Keratinocyte (primary cell): ENCODE measurements around the gene CD226. TPM values are rescaled to one million over a fixed set of nuclear protein-coding genes. Genes with fewer than 3 reads are reported as not detected.

ENCODE experiments used
- DNase-seq: peaks from one replicate; pipeline ENCODE4 v3.0.0-alpha.2; 2011; ENCODE audit warnings: low read depth, missing footprints, low spot score
- FAIRE-seq: peaks from 2 replicates; lab custom pipeline; 2011; peaks lifted over from hg19 to GRCh38; lab: Jason Lieb, UNC
- H2AFZ ChIP-seq: 2 replicates; pipeline ENCODE4 v1.6.0; 2012; ENCODE audit warnings: low read length, control low read depth, inconsistent platforms; ENCODE audit not compliant: control insufficient read depth
- H3K27ac ChIP-seq: 2 replicates; pipeline ENCODE4 v1.5.1; 2011; ENCODE audit warnings: low read length; ENCODE audit not compliant: control insufficient read depth, insufficient read depth
- H3K27me3 ChIP-seq: 3 replicates; pipeline ENCODE4 v1.6.0; 2011; ENCODE audit warnings: low read length; ENCODE audit not compliant: control insufficient read depth, insufficient read depth; ENCODE audit errors: extremely low read depth
- H3K36me3 ChIP-seq, 2 experiments: 2 replicates in 1 of 2; 3 replicates in 1 of 2; pipeline ENCODE4 v1.5.1; 2011; ENCODE audit warnings: low read length in 2 of 2, mild to moderate bottlenecking in 1 of 2; ENCODE audit not compliant: control insufficient read depth in 2 of 2, insufficient read depth in 2 of 2; ENCODE audit errors: extremely low read depth in 1 of 2
- H3K4me1 ChIP-seq: 3 replicates; pipeline ENCODE4 v1.5.1; 2011; ENCODE audit warnings: low read length; ENCODE audit not compliant: control insufficient read depth, insufficient read depth; ENCODE audit errors: extremely low read depth
- H3K4me2 ChIP-seq: 3 replicates; pipeline ENCODE4 v1.6.0; 2011; ENCODE audit warnings: low read depth, low read length; ENCODE audit not compliant: control insufficient read depth, insufficient read depth; ENCODE audit errors: extremely low read depth
- H3K4me3 ChIP-seq, 3 experiments: fragments of 200-600 bp in 1 of 3; sonication (generic) in 1 of 3; 2 replicates in 2 of 3; 3 replicates in 1 of 3; pipeline ENCODE4 v1.5.1; 2011 to 2016; ENCODE audit warnings: low read length in 3 of 3, mild to moderate bottlenecking in 3 of 3, control low read depth in 2 of 3, inconsistent platforms in 1 of 3, low read depth in 1 of 3, mixed read lengths in 1 of 3, mixed run types in 1 of 3, moderate library complexity in 1 of 3; ENCODE audit not compliant: control insufficient read depth in 2 of 3, insufficient read depth in 2 of 3; ENCODE audit errors: extremely low read depth in 1 of 3
- H3K79me2 ChIP-seq: 2 replicates; pipeline ENCODE4 v1.6.0; 2012; ENCODE audit warnings: low read length; ENCODE audit not compliant: control insufficient read depth, insufficient read depth
- H3K9ac ChIP-seq: 3 replicates; pipeline ENCODE4 v1.6.0; 2011; ENCODE audit warnings: low read length; ENCODE audit not compliant: control insufficient read depth, insufficient read depth; ENCODE audit errors: extremely low read depth
- H3K9me1 ChIP-seq: 3 replicates; pipeline ENCODE4 v1.6.0; 2011; ENCODE audit warnings: low read length; ENCODE audit not compliant: control insufficient read depth, insufficient read depth; ENCODE audit errors: extremely low read depth
- H3K9me3 ChIP-seq: 2 replicates; pipeline ENCODE4 v1.5.1; 2012; ENCODE audit warnings: low read depth, low read length; ENCODE audit not compliant: control insufficient read depth
- H4K20me1 ChIP-seq: 3 replicates; pipeline ENCODE4 v1.6.0; 2011; ENCODE audit warnings: low read length; ENCODE audit not compliant: control insufficient read depth, insufficient read depth; ENCODE audit errors: extremely low read depth
- EZH2 ChIP-seq: IDR thresholded peaks from one replicate; pipeline ENCODE4 v1.6.1; 2012; ENCODE audit warnings: inconsistent platforms, mild to moderate bottlenecking, low read length, moderate library complexity
- dilution Hi-C: fragments of 300-500 bp; cut with MboI; formaldehyde crosslinking; loops from one replicate; pipeline ENCODE4 v1.7.0; 2020; ENCODE audit warnings: low sequenced_read_pairs; ENCODE audit not compliant: extremely low pct_ligation_motif_present
- polyA plus RNA-seq, 5 experiments: library from polyadenylated mRNA; depleted of rRNA in 3 of 5; stranded (reverse) in 3 of 5; stranded (forward) in 1 of 5; unstranded in 1 of 5; fragments of >200 nt; gene quantifications; 1 replicate in 1 of 5; 2 replicates in 3 of 5; 3 replicates in 1 of 5; pipeline versions ENCODE4 v1.2.1 to v1.2.3, GENCODE V29; 2011 to 2012; ENCODE audit warnings: missing spikeins in 2 of 5, low read depth in 1 of 5, low replicate concordance in 1 of 5
- TF ChIP-seq, protein P1 (sequence below), 3 experiments: IDR thresholded peaks in 1 of 3; conservative IDR thresholded peaks in 1 of 3; optimal IDR thresholded peaks in 1 of 3; 2 replicates in 2 of 3; 3 replicates in 1 of 3; pipeline versions ENCODE3 to v1.5.1; 2011; ENCODE audit warnings: low read length in 3 of 3, mild to moderate bottlenecking in 3 of 3, moderate library complexity in 2 of 3, control low read depth in 1 of 3, inconsistent platforms in 1 of 3; ENCODE audit not compliant: insufficient read depth in 2 of 3; ENCODE audit errors: extremely low read depth in 1 of 3

The CD226 gene
- polyA plus RNA-seq, 1 donor (not counting 4 experiments of a cell fraction or from before 2014, with no cell fraction given) = 1.3 TPM

DNA sequence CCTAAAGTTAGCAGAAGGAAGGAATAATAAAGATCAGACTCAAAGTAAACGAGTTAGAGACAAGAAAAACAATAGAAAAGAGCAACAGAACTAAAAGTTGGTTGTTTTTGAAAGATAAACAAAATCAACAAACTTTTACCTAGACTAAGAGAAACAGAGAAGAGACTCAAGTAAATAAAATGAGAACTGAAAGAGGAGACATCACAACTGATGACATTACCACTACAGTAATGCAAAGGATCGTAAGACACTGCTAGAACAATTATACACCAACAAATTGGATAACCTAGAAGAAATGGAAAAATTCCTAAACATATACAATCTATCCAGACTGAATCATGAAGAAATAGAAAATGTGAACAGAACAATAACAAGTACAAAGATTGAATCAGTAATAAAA lies 139.3 kb downstream of the CD226 start:
- H3K4me1 ChIP-seq = no peaks in the 10 kb centered on the region
- no peak overlapping the region for H3K27ac ChIP-seq
- H2AFZ ChIP-seq = no peak overlapping the region
- no peaks in the 10 kb centered on the region for H3K79me2 ChIP-seq
- DNase-seq = no peak
- no peaks in the 10 kb centered on the region for H3K9me3 ChIP-seq
- TF ChIP-seq, protein P1, sequence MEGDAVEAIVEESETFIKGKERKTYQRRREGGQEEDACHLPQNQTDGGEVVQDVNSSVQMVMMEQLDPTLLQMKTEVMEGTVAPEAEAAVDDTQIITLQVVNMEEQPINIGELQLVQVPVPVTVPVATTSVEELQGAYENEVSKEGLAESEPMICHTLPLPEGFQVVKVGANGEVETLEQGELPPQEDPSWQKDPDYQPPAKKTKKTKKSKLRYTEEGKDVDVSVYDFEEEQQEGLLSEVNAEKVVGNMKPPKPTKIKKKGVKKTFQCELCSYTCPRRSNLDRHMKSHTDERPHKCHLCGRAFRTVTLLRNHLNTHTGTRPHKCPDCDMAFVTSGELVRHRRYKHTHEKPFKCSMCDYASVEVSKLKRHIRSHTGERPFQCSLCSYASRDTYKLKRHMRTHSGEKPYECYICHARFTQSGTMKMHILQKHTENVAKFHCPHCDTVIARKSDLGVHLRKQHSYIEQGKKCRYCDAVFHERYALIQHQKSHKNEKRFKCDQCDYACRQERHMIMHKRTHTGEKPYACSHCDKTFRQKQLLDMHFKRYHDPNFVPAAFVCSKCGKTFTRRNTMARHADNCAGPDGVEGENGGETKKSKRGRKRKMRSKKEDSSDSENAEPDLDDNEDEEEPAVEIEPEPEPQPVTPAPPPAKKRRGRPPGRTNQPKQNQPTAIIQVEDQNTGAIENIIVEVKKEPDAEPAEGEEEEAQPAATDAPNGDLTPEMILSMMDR (optimal IDR thresholded peaks at IDR 0.05 in 1 of 3, IDR thresholded peaks at IDR 0.05 in 1 of 3, conservative IDR thresholded peaks at IDR 0.05 in 1 of 3; ENCODE audit: extremely low read depth in 1 of 3, insufficient read depth in 2 of 3, low read length in 3 of 3) = no peak
- no peak for TF ChIP-seq EZH2
- dilution Hi-C loops = no loop called here
- no peaks in the 10 kb centered on the region for H3K27me3 ChIP-seq
- no peak overlapping the region for H3K4me2 ChIP-seq
- H3K4me3 ChIP-seq = no peak overlapping the region
- no peaks in the 10 kb centered on the region for H3K9me1 ChIP-seq
- no peak for FAIRE-seq
- H3K36me3 ChIP-seq = no peaks in the 10 kb centered on the region
- no peak overlapping the region for H3K9ac ChIP-seq
- no peaks in the 10 kb centered on the region for H4K20me1 ChIP-seq

- H3K4me2 ChIP-seq = no peak overlapping the region
- H3K36me3 ChIP-seq = no peaks in the 10 kb centered on the region
- no peaks in the 10 kb centered on the region for H3K27me3 ChIP-seq
- H3K4me1 ChIP-seq = no peaks in the 10 kb centered on the region
- H3K9me1 ChIP-seq = no peaks in the 10 kb centered on the region
- dilution Hi-C loops = no loop called here
- H3K9ac ChIP-seq = no peak overlapping the region
- no peaks in the 10 kb centered on the region for H3K79me2 ChIP-seq
- FAIRE-seq (no peak), DNase-seq (no peak)
- TF ChIP-seq EZH2 = no peak
- TF ChIP-seq, protein P1 (optimal IDR thresholded peaks at IDR 0.05 in 1 of 3, IDR thresholded peaks at IDR 0.05 in 1 of 3, conservative IDR thresholded peaks at IDR 0.05 in 1 of 3; ENCODE audit: extremely low read depth in 1 of 3, insufficient read depth in 2 of 3, low read length in 3 of 3) = no peak
- H3K9me3 ChIP-seq = no peaks in the 10 kb centered on the region
- no peaks in the 10 kb centered on the region for H4K20me1 ChIP-seq
- H3K4me3 ChIP-seq = no peak overlapping the region
- no peak overlapping the region for H2AFZ ChIP-seq
- H3K27ac ChIP-seq = no peak overlapping the region
Measured at GRCh38 chr18:69804776-69805501, 142.7 kb downstream of the CD226 start.
